IMR-90 (cell line): Measurements from ENCODE around the gene S100A2.

ENCODE experiments used
- BHLHE40 ChIP-seq: fragments of 150-350 bp; IDR thresholded peaks from 2 replicates; pipeline ENCODE4 v1.6.1; 2016; ENCODE audit warnings: mild to moderate bottlenecking, low read depth, low read length
- CEBPB ChIP-seq: IDR thresholded peaks from 2 replicates; pipeline ENCODE4 v1.6.1; 2012; ENCODE audit warnings: low read depth, low read length, improper control_type of control experiment
- CHD1 ChIP-seq: IDR thresholded peaks from 2 replicates; pipeline ENCODE4 v1.6.1; 2012; ENCODE audit warnings: low read depth, low read length, improper control_type of control experiment
- CTCF ChIP-seq: conservative IDR thresholded peaks from 2 replicates; pipeline ENCODE4 v1.5.1; 2012; ENCODE audit warnings: mild to moderate bottlenecking, low read depth, low read length, improper control_type of control experiment
- ELK1 ChIP-seq: fragments of 150-350 bp; IDR thresholded peaks from 2 replicates; pipeline ENCODE4 v1.6.1; 2016; ENCODE audit warnings: low read depth, mild to moderate bottlenecking, low read length, moderate library complexity, borderline replicate concordance
- FOS ChIP-seq: fragments of 150-350 bp; IDR thresholded peaks from 2 replicates; pipeline ENCODE4 v1.6.1; 2016; ENCODE audit warnings: low read depth, low read length
- MXI1 ChIP-seq: IDR thresholded peaks from 2 replicates; pipeline ENCODE4 v1.6.1; 2012; ENCODE audit warnings: low read depth, mild to moderate bottlenecking, low read length, moderate library complexity, borderline replicate concordance
- POLR2A ChIP-seq: IDR thresholded peaks from 2 replicates; pipeline ENCODE4 v1.6.1; 2012; ENCODE audit warnings: mild to moderate bottlenecking, low read depth, low read length
- RAD21 ChIP-seq: IDR thresholded peaks from 2 replicates; pipeline ENCODE4 v1.6.1; 2012; ENCODE audit warnings: low read length, improper control_type of control experiment
- RCOR1 ChIP-seq: IDR thresholded peaks from 2 replicates; pipeline ENCODE4 v1.6.1; 2012; ENCODE audit warnings: mild to moderate bottlenecking, low read length, improper control_type of control experiment; ENCODE audit not compliant: insufficient replicate concordance
- RFX5 ChIP-seq: IDR thresholded peaks from 2 replicates; pipeline ENCODE4 v1.8.0; 2012; ENCODE audit warnings: low read depth, mild to moderate bottlenecking, low read length, moderate library complexity
- SMC3 ChIP-seq: fragments of 150-350 bp; IDR thresholded peaks from 2 replicates; pipeline ENCODE4 v1.6.1; 2016; ENCODE audit warnings: low read depth, mild to moderate bottlenecking, antibody characterized with exemption, low read length, moderate library complexity
- USF2 ChIP-seq: fragments of 150-350 bp; IDR thresholded peaks from 2 replicates; pipeline ENCODE4 v1.6.1; 2017; ENCODE audit warnings: mild to moderate bottlenecking, antibody characterized with exemption, low read length, low read depth

- TF ChIP-seq CTCF, result no peak
- TF ChIP-seq POLR2A, result no peak
- no peak for TF ChIP-seq MXI1
- no peak for TF ChIP-seq RAD21
- TF ChIP-seq BHLHE40, result no peak
- no peak for TF ChIP-seq RCOR1
- TF ChIP-seq CEBPB, result no peak
- TF ChIP-seq FOS, result no peak
- no peak for TF ChIP-seq USF2
- TF ChIP-seq RFX5, result no peak
- no peak for TF ChIP-seq SMC3
- TF ChIP-seq CHD1, result no peak
- no peak for TF ChIP-seq ELK1
Measured at GRCh38 chr1:153526132-153526543, 39.5 kb downstream of the S100A2 start.
